ENCODE results near the gene ITGAD.

- TF ChIP-seq CTCF (IDR thresholded peaks at IDR 0.05; ENCODE audit: extremely low read depth in 1 of 2, insufficient read depth in 1 of 2, low read depth in 1 of 2, low read length in 2 of 2): no peak
- no peak for TF ChIP-seq MAX (IDR thresholded peaks at IDR 0.05; ENCODE audit: insufficient read depth, insufficient read length)
- TF ChIP-seq EZH2 (IDR thresholded peaks at IDR 0.05; ENCODE audit: borderline replicate concordance, low read depth, low read length, severe bottlenecking): no peak
- no peak for TF ChIP-seq POLR2A (IDR thresholded peaks at IDR 0.05; ENCODE audit: low read depth, low read length)
- no peak for TF ChIP-seq POLR2AphosphoS5 (IDR thresholded peaks at IDR 0.05; ENCODE audit: insufficient read depth, low read depth, low read length)
- no peak for TF ChIP-seq GATA2 (IDR thresholded peaks at IDR 0.05; ENCODE audit: insufficient read depth, insufficient read length, low read depth, low read length)
- no peak for TF ChIP-seq JUN (IDR thresholded peaks at IDR 0.05; ENCODE audit: borderline replicate concordance, insufficient read depth, insufficient read length, low read depth)
- no peak for TF ChIP-seq FOS (IDR thresholded peaks at IDR 0.05; ENCODE audit: borderline replicate concordance, insufficient read depth, low read length)
- TF ChIP-seq MYC (IDR thresholded peaks at IDR 0.05; ENCODE audit: low read depth, low read length): no peak
Observed at GRCh38 chr16:31400191-31400590, 7.1 kb downstream of the ITGAD start.

Data from endothelial cell of umbilical vein (primary cell).